Thyroid gland (tissue), 4 donors: ENCODE measurements around the gene ASB10. TPM values are rescaled to one million over a fixed set of nuclear protein-coding genes. Genes with fewer than 3 reads are reported as not detected.

Source experiments
- DNase-seq, 2 donors: peaks; one replicate each; pipeline ENCODE4 v3.0.0-alpha.2; 2019
- H3K27ac ChIP-seq, 3 donors: fragments of 200-600 bp; sonication (generic); 1 replicate in 2 of 3; 2 replicates in 1 of 3; pipeline ENCODE4 v1.5.1; 2016 to 2019; ENCODE audit warnings: mild to moderate bottlenecking in 1 of 3, moderate library complexity in 1 of 3
- H3K27me3 ChIP-seq: fragments of 200-600 bp; sonication (generic); one replicate; pipeline ENCODE4 v1.5.1; 2019
- H3K36me3 ChIP-seq, 2 donors: fragments of 200-600 bp; sonication (generic); one replicate each; pipeline ENCODE4 v1.5.1; 2016 to 2019
- H3K4me1 ChIP-seq, 2 donors: fragments of 200-600 bp; sonication (generic); one replicate each; pipeline ENCODE4 v1.5.1; 2017 to 2019
- H3K4me3 ChIP-seq, 3 donors: fragments of 200-600 bp; sonication (generic); replicated peaks in 1 of 3; 1 replicate in 2 of 3; 2 replicates in 1 of 3; pipeline ENCODE4 v1.5.1; 2016; ENCODE audit warnings: mild to moderate bottlenecking in 1 of 3
- H3K9me3 ChIP-seq: fragments of 200-600 bp; sonication (generic); one replicate; pipeline ENCODE4 v1.5.1; 2017
- CTCF ChIP-seq, 6 experiments: fragments of 200-600 bp in 3 of 6; fragments of 450-650 bp in 3 of 6; sonication (generic) in 3 of 6; IDR thresholded peaks; one replicate each; pipeline ENCODE4 v1.5.1; 2016 to 2019; ENCODE audit warnings: antibody characterized with exemption in 6 of 6, mild to moderate bottlenecking in 2 of 6, inconsistent platforms in 1 of 6, moderate library complexity in 1 of 6
- POLR2A ChIP-seq, 2 donors: fragments of 450-650 bp; IDR thresholded peaks; one replicate each; pipeline ENCODE4 v1.6.1; 2017; ENCODE audit warnings: antibody characterized with exemption in 2 of 2, mild to moderate bottlenecking in 2 of 2, moderate library complexity in 1 of 2
- WGBS, 2 donors: methylation state at CpG; one replicate each; pipeline ENCODE4 v1.1.5; 2017; 5-methylcytosine and 5-hydroxymethylcytosine counted together
- intact Hi-C: fragments of 100-400 bp; cut with DNase I; formaldehyde crosslinking; loops from one replicate; pipeline ENCODE4 v1.15.1; 2023
- total RNA-seq, 4 donors: library from RNA; depleted of rRNA; stranded (reverse); fragments of >200 nt; gene quantifications; one replicate each; pipeline ENCODE4 v1.2.3, GENCODE V29; 2016

ASB10 gene
- total RNA-seq, 4 donors from 2014 or later = not detected

GRCh38 chr7:151176401-151176800, 10.6 kb downstream of the ASB10 start:
- no peak overlapping the region for H3K27ac ChIP-seq
- 88 to 91% methylated on average over 8 to 9 of the region's 9 CpGs for WGBS, 2 donors
- intact Hi-C loops = loop anchor here (10.0 kb wide), 1 partner anchor 128 kb away; no protein-coding TSS in a partner anchor
- TF ChIP-seq CTCF (IDR thresholded peaks at IDR 0.05) (no peak), POLR2A (IDR thresholded peaks at IDR 0.05) (no peak)
- H3K27me3 ChIP-seq = no peaks in the 10 kb centered on the region
- H3K36me3 ChIP-seq = no peaks in the 10 kb centered on the region
- H3K4me1 ChIP-seq = no peaks in the 10 kb centered on the region
- no peak for DNase-seq
- no peak overlapping the region for H3K4me3 ChIP-seq
- no peaks in the 10 kb centered on the region for H3K9me3 ChIP-seq

GRCh38 chr7:151175793-151176311, 11.2 kb downstream of the ASB10 start:
- 71 to 85% methylated on average over 14 to 16 of the region's 23 CpGs for WGBS, 2 donors
- DNase-seq = no peak
- no peaks in the 10 kb centered on the region for H3K9me3 ChIP-seq
- no peak overlapping the region for H3K27ac ChIP-seq
- no peaks in the 10 kb centered on the region for H3K27me3 ChIP-seq
- no peaks in the 10 kb centered on the region for H3K36me3 ChIP-seq
- no peak overlapping the region for H3K4me3 ChIP-seq
- no peaks in the 10 kb centered on the region for H3K4me1 ChIP-seq
- intact Hi-C loops = loop anchor here (2.0 to 10.0 kb wide), 2 partner anchors 55 to 129 kb away; no protein-coding TSS in a partner anchor
- TF ChIP-seq CTCF (IDR thresholded peaks at IDR 0.05) = no peak
- no peak for TF ChIP-seq POLR2A (IDR thresholded peaks at IDR 0.05)

- H3K9me3 ChIP-seq = no peaks in the 10 kb centered on the region
- DNase-seq = no peak
- H3K27ac ChIP-seq = no peak overlapping the region
- H3K27me3 ChIP-seq = no peaks in the 10 kb centered on the region
- 86 to 88% methylated on average over 13 to 16 of the region's 16 CpGs for WGBS, 2 donors
- TF ChIP-seq CTCF (IDR thresholded peaks at IDR 0.05) (no peak), POLR2A (IDR thresholded peaks at IDR 0.05) (no peak)
- H3K4me1 ChIP-seq = no peaks in the 10 kb centered on the region
- no peak overlapping the region for H3K4me3 ChIP-seq
- H3K36me3 ChIP-seq = no peaks in the 10 kb centered on the region
- intact Hi-C loops = loop anchor here (2.0 to 10.0 kb wide), 2 partner anchors 54 to 130 kb away; no protein-coding TSS in a partner anchor
Observed at GRCh38 chr7:151175047-151175792, 11.8 kb downstream of the ASB10 start.

- WGBS, 2 donors = 53 to 73% methylated on average over 39 to 54 of the region's 77 CpGs
- intact Hi-C loops = loop anchor here (2.0 to 10.0 kb wide), 2 partner anchors 54 to 130 kb away; no protein-coding TSS in a partner anchor
- no peak for TF ChIP-seq CTCF (IDR thresholded peaks at IDR 0.05)
- TF ChIP-seq POLR2A (IDR thresholded peaks at IDR 0.05) = no peak
- no peaks in the 10 kb centered on the region for H3K4me1 ChIP-seq
- no peak overlapping the region for H3K4me3 ChIP-seq
- H3K27ac ChIP-seq = no peak overlapping the region
- H3K27me3 ChIP-seq = no peaks in the 10 kb centered on the region
- DNase-seq = peak in 1 of 2 donors; percentile 37
- no peaks in the 10 kb centered on the region for H3K9me3 ChIP-seq
- no peaks in the 10 kb centered on the region for H3K36me3 ChIP-seq
Observed at GRCh38 chr7:151174246-151175046, 12.6 kb downstream of the ASB10 start.
